ENCODE measurements around the gene LDAH.
"Not testable (repeated sequence)": the region's sequence is repeated elsewhere in the genome, so short reads cannot be mapped to it uniquely, and the experiment has no call there.

The LDAH gene

DNA sequence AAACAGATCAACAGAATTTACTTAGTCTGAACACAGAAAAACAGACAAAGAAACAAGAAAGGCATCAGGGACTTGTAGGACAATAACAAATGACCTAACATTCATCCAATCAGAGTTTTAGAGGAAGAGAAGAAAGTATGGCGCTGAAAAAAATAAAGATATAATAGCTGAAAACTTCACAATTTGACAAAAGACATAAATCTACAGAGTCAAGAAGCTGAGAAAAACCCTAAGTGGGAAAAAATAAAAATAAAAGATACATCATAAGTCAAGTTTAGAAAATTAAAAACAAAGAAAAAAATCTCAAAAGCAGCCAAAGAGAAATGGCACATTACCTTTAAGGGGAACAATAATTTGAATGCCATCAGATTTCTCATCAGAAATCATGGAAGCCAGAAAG, 7.7 kb downstream of the LDAH start:
- Mint-ChIP-seq H3K27ac (no peak overlapping the region), H3K27me3 (no peaks in the 10 kb centered on the region), H3K36me3 (ENCODE audit: low read depth) (peaks cover 50% of the 10 kb centered on the region), H3K9me3 (no peaks in the 10 kb centered on the region), H3K4me1 (ENCODE audit: low read depth) (peaks cover 36% of the 10 kb centered on the region), H3K4me3 (no peak overlapping the region)
- DNase-seq = no peak

DNA sequence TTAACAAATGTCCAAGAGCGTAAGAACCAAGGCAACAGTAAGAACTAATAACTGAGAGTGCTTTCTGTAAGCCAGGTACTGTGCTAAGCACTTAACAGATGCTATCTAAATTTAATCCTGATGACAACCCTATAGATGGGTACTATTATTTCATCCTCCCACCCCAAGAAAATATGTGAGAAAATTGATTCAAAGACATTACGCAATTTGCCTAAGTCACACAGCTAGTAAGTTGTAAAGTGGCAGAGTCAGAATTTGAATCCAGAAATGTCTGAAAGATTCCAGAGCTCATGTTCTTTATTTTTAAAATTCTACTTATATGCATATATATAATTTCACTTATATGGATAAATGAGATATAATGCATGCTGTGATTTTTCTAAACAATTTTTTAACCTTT, 10.1 kb downstream of the LDAH start:
- H3K27ac Mint-ChIP-seq = no peak overlapping the region
- peaks cover 52% of the 10 kb centered on the region for H3K36me3 Mint-ChIP-seq (ENCODE audit: low read depth)
- no peaks in the 10 kb centered on the region for H3K27me3 Mint-ChIP-seq
- H3K4me3 Mint-ChIP-seq = no peak overlapping the region
- H3K9me3 Mint-ChIP-seq = no peaks in the 10 kb centered on the region
- DNase-seq = no peak
- H3K4me1 Mint-ChIP-seq (ENCODE audit: low read depth) = peaks cover 21% of the 10 kb centered on the region

DNA sequence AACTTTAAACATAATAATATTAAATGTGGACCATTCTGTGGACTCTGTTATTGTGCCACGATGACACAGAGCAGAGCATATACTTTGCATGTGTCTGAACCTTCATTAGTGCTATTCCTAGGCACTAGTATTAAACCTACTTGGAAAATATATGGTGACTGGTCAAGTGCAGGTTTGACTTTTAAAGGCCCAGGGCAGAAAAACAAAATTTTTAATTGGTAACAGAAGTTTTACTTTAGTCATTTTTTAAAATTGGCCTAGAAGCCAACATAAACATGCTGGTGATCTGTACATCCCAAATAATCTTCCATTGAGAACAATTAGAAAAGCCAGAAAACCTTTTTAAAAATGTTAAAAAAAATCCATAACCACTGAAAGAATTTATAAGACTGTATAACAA, 16.6 kb downstream of the LDAH start:
- no peak overlapping the region for H3K27ac Mint-ChIP-seq

DNA sequence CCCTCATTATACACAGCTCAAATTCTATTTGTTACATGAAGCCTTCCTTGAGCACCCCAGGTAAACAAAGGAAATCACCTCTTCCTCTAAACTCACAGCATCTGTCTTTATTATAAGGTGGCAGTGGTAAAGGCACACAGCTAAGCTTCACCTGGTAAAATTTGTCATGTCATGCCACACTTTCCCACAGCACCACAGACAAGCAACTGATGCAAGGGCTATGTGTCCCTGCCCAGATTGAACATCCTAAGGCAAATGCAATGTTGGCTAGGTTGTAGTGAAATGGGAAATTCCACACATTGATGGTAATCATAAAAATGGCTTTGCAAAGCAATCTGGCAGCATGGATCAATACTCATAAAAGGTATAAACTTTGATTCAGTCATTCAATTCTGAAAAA, 18.9 kb downstream of the LDAH start:
- Mint-ChIP-seq H3K27me3 (no peaks in the 10 kb centered on the region), H3K36me3 (ENCODE audit: low read depth) (peaks cover 24% of the 10 kb centered on the region), H3K27ac (no peak overlapping the region), H3K9me3 (no peaks in the 10 kb centered on the region), H3K4me3 (no peak overlapping the region), H3K4me1 (ENCODE audit: low read depth) (peaks cover 9% of the 10 kb centered on the region)
- DNase-seq = no peak

More for the DNA sequence above, 16.6 kb downstream of the LDAH start:
- no peak for DNase-seq
- Mint-ChIP-seq H3K4me3 (no peak overlapping the region), H3K9me3 (no peaks in the 10 kb centered on the region), H3K36me3 (ENCODE audit: low read depth) (peaks cover 19% of the 10 kb centered on the region), H3K4me1 (ENCODE audit: low read depth) (peaks cover 14% of the 10 kb centered on the region), H3K27me3 (no peaks in the 10 kb centered on the region)

DNA sequence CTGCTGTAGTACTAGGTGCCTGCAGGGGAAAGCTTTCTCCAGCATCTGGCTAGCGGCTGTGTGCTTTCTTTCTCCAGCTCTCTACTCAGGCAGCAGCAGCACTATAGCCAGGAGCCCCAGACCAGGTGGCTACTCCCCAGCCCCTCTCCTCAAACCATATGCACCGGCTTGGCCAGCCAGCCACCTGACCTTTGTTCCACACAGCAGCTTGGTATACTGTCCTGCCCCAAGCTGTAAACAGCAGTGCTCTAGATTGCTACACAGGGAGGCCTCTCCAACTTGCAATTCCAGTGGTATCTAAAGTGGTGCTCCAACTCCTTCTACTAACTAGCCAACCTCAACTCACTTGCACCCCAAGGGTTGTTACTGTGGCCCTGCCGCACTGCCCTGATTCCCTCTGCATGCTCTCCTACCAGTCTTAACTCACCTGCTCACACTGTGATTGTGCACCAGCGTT, 19.6 kb downstream of the LDAH start:
- Mint-ChIP-seq H3K27ac (no peak overlapping the region), H3K4me3 (no peak overlapping the region)

DNA sequence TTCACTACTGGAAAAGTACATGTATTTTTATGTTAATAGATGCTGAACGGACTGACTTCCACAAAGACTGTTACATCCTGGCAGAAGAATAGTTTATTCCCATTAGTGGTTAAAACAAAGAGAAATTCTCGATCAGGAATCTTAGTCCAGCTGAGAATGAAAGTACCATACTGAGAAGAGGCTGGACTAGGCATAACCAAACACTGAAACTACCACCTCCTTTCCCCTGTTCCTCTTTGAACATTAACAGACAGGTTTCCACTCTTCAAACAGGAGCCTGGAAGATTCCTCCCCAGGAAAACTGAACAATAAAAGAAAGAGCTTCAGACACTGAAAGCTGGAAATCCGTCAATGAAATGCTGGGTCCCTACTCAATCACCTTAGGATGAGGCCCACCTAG, 25.8 kb downstream of the LDAH start:
- Mint-ChIP-seq H3K4me3 (no peak overlapping the region), H3K9me3 (peaks cover 16% of the 10 kb centered on the region), H3K27ac (no peak overlapping the region), H3K27me3 (no peaks in the 10 kb centered on the region), H3K36me3 (ENCODE audit: low read depth) (peaks cover 79% of the 10 kb centered on the region), H3K4me1 (ENCODE audit: low read depth) (peaks cover 22% of the 10 kb centered on the region)
- DNase-seq = no peak

More for the DNA sequence above, 19.6 kb downstream of the LDAH start:
- Mint-ChIP-seq H3K4me1 (ENCODE audit: low read depth) (peaks cover 9% of the 10 kb centered on the region), H3K36me3 (ENCODE audit: low read depth) (peaks cover 23% of the 10 kb centered on the region), H3K27me3 (no peaks in the 10 kb centered on the region), H3K9me3 (no peaks in the 10 kb centered on the region)
- no peak for DNase-seq

DNA sequence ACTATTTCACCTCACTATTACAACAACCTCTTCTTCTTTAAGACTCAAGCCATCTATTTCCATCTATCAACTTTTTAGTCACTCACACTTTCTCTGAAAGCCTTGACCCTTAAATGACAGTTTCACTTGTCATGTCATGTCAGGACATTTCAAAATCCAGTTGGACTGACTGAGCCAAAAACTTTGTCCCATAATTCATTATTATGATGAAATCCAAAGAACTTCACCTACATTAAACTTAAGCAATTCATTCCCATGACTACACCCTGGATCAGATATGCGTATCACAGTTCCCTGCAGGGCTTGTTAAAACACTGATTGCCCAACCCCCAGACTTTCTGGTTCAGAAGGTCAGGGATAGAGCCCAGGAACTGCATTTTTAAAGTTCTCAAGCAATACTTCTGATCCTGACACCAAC, 26.5 kb downstream of the LDAH start:
- Mint-ChIP-seq H3K27me3 (no peaks in the 10 kb centered on the region), H3K4me3 (no peak overlapping the region), H3K36me3 (ENCODE audit: low read depth) (peaks cover 82% of the 10 kb centered on the region), H3K27ac (no peak overlapping the region), H3K4me1 (ENCODE audit: low read depth) (peaks cover 22% of the 10 kb centered on the region), H3K9me3 (peaks cover 16% of the 10 kb centered on the region)
- no peak for DNase-seq

DNA sequence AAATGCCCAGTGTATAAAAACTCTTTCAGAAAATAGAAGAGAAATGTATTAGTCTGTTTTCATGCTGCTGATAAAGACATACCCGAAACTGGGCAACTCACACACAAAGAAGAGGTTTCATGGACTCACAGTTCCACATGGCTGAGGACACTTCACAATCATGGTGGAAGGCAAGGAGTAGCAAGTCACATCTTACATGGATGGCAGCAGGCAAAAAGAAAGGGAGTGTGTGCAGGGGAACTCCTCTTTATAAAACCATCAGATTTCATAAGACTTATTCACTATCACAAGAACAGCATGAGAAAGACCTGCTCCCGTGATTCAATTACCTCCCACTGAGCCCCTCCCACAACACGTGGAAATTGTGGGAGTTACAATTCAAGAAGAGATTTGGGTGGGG, 29.0 kb downstream of the LDAH start:
- not testable (repeated sequence) for H3K27ac Mint-ChIP-seq, H3K27me3 Mint-ChIP-seq, H3K4me3 Mint-ChIP-seq, DNase-seq
- Mint-ChIP-seq H3K36me3 (ENCODE audit: low read depth) (peaks cover 88% of the 10 kb centered on the region), H3K9me3 (peaks cover 16% of the 10 kb centered on the region), H3K4me1 (ENCODE audit: low read depth) (peaks cover 22% of the 10 kb centered on the region)

DNA sequence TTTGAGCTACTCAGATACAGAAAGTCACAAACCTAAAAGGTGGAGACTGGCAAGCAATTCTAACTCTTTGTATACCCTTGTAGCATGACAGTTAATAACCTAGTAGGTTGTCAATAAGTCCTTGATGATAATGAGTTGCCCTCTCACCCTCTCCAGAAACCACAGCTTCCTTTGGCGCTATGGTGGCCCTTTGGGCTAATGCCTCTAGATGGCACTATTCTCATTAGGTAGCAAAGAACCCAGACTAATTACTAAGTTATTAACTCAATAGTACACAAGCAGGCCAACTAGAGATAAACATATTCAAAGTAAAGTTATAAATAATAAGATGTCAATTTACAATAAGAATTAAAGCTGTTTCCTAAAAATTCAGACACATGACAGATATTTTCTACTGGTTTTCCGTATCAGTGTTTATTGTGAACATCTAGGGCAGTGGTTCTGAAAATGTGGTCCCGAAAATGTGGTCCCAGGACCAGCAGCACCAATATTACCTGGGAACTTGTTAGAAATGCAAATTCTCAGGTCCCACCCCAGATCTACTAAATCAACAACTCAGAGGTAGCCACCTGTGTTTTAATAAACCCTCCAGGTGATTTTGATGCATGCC, 41.1 kb downstream of the LDAH start:
- Mint-ChIP-seq H3K27me3 (no peaks in the 10 kb centered on the region), H3K4me3 (no peak overlapping the region), H3K27ac (no peak overlapping the region), H3K9me3 (no peaks in the 10 kb centered on the region), H3K4me1 (ENCODE audit: low read depth) (no peaks in the 10 kb centered on the region), H3K36me3 (ENCODE audit: low read depth) (peaks cover 47% of the 10 kb centered on the region)
- DNase-seq = no peak

DNA sequence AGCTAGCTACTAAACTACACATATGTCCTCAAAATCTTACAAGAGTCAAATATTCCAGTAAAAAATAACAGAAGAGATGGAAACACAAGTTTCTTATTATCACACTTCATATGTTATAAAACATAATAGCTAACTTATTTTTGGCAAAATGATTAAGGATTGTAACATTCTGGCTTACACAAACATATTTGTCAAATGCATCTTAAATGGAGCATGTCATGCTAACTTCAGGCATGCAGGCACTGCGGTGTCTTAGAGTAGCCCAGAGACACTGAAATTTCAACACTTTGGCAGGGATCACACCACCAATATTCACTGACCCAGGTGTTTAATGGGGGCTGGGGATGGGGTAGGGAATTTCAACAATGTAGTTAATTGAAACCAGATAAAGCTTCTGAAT, 51.6 kb downstream of the LDAH start:
- H3K27me3 Mint-ChIP-seq = no peaks in the 10 kb centered on the region
- peaks cover 84% of the 10 kb centered on the region for H3K36me3 Mint-ChIP-seq (ENCODE audit: low read depth)
- peaks cover under 1% of the 10 kb centered on the region for H3K4me1 Mint-ChIP-seq (ENCODE audit: low read depth)
- no peak overlapping the region for H3K27ac Mint-ChIP-seq
- H3K4me3 Mint-ChIP-seq = no peak overlapping the region
- no peaks in the 10 kb centered on the region for H3K9me3 Mint-ChIP-seq
- DNase-seq = no peak

DNA sequence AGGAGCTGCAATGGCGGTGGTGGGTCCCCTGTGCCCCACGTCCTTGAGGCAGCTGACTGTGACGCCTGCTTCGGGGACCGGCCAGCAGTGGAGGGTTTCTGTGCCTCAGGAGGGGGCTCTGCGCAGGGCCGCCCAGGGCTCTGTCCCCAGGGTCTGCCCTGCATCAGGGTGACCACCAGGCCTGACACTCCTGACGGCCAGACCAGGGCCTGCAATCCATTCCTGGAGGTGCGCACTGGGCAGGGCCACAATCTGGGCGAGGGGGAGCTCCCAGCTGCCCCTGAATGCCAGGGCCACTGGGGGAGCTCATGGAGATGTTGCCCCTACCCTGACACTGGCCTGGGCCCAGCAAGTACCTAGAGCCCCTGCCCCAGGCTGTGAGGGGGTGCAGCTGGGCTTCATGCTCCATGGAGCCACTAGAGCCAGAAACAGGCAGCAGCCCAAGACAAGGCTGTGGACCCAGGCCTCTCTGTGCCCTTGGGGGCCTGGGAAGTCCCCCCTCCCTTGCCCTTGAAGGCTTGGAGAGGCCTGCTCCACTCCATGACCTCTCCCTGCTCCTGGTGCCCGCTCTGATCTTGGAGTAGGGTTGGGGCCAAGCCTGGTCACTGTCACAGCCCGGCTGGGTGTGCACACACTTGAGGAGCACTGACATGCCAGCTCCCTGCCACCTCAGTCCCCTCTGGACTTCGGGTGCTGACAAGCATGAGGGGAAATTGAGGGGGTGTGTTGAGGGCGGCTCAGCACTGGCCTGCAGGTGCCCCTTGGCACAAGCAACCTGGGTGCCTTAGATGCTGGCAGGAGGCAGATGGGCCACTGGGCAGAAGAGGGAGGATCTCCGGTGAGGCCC, 55.9 kb downstream of the LDAH start:
- H3K27me3 Mint-ChIP-seq = no peaks in the 10 kb centered on the region

DNA sequence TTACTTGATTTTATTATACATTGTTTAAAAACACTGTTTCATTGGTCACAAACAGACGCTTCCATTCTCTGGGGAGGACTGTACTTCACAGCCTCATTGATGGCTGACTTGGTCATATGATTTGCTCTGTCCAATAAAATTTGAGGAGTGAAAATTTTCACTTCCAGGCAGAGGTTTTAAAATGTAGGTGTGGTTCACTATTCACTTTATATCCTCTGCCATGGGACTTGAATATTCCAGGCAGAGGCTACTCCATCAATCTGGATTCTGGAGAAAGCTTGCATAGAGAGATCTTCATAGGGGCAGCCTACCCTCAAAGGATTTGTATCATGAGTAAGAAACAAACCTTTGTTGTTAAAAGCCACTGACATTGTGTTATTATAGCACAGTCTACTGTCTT, 56.7 kb downstream of the LDAH start:
- H3K27ac Mint-ChIP-seq = no peak overlapping the region
- no peak overlapping the region for H3K4me3 Mint-ChIP-seq
- peaks cover 11% of the 10 kb centered on the region for H3K4me1 Mint-ChIP-seq (ENCODE audit: low read depth)
- no peak for DNase-seq
- H3K9me3 Mint-ChIP-seq = no peaks in the 10 kb centered on the region
- H3K36me3 Mint-ChIP-seq (ENCODE audit: low read depth) = peaks cover 82% of the 10 kb centered on the region
- H3K27me3 Mint-ChIP-seq = no peaks in the 10 kb centered on the region

More for the DNA sequence above, 55.9 kb downstream of the LDAH start:
- no peak for DNase-seq
- Mint-ChIP-seq H3K9me3 (no peaks in the 10 kb centered on the region), H3K4me3 (no peak overlapping the region), H3K36me3 (ENCODE audit: low read depth) (peaks cover 83% of the 10 kb centered on the region), H3K27ac (no peak overlapping the region), H3K4me1 (ENCODE audit: low read depth) (peaks cover 11% of the 10 kb centered on the region)

DNA sequence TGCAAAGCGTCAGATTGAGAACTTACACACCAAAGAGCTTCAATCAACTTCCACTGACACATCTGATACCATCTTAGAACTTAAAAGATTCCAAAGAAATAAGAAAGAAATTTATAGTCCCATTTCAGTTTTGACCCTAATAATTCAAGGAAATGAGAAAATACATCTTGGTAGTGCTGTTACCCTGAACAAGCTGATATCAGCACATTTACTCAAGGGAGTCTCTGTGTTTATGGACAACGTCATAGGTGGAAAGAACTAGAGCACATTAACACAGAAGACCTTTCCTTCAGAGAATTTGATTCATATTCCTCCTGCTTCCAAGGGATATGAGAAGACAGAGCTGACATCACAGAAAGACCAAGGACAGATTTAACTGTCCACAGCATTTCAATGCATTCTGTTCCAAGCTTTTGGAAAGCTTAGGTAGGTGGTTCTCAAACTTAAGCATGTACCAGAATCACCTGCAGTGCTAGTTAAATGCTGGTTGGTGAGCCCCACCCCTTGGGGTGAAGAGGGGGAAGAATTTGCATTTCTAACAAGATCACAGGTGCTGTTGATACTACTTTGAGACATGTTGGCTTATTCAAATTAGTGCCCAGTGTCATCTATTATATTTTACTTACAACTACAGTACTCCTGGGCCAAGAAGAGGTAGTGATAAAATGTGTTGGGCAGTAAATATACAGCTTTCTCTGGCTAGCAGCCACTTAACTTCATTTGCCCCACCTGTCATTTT, 59.8 kb downstream of the LDAH start:
- Mint-ChIP-seq H3K27me3 (no peaks in the 10 kb centered on the region), H3K27ac (no peak overlapping the region), H3K4me1 (ENCODE audit: low read depth) (peaks cover 22% of the 10 kb centered on the region), H3K9me3 (no peaks in the 10 kb centered on the region), H3K4me3 (no peak overlapping the region), H3K36me3 (ENCODE audit: low read depth) (peaks cover 79% of the 10 kb centered on the region)
- no peak for DNase-seq

DNA sequence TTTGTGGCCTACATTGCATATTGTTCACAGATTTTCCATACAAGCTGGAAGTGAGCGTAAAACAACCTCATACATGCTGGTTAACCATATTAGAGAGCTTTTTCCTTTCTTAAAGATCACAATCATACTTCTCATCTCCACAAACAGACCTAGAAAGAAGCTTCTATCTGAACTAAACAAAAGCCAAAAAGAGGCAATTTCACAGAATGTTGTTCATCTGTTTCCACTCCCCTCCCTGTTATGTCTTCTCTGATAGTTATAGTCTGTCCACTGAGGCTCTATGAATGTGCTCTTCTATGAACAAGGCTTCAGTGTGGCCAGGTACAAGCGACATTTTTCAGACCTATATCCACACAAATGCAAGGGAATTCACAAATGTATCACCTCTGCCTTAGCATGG, 63.4 kb downstream of the LDAH start:
- Mint-ChIP-seq H3K36me3 (ENCODE audit: low read depth) (peaks cover 82% of the 10 kb centered on the region), H3K27me3 (no peaks in the 10 kb centered on the region), H3K4me1 (ENCODE audit: low read depth) (peaks cover 19% of the 10 kb centered on the region), H3K9me3 (no peaks in the 10 kb centered on the region), H3K27ac (peak overlapping the region; percentile 52), H3K4me3 (no peak overlapping the region)
- DNase-seq = no peak

DNA sequence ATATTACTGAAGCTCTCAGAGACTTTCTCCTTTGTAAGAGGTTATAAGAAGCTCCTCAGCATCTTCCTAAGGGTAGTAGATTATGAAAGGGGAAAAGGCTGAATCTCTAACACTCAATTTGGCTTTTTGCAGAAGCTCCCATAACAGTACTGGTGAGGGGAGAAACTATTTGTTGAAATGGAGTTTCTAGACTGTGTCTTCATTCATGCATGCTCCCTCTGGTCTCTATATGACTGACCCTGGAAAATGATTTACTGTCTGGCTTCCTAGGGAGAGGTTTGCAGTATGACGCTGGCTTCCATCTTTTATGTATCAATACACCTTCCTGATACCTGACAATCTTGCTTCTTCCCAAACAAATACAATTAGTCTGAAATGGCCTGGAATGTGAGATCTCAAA, 63.9 kb downstream of the LDAH start:
- Mint-ChIP-seq H3K4me1 (ENCODE audit: low read depth) (peaks cover 14% of the 10 kb centered on the region), H3K36me3 (ENCODE audit: low read depth) (peaks cover 77% of the 10 kb centered on the region), H3K9me3 (no peaks in the 10 kb centered on the region), H3K27me3 (no peaks in the 10 kb centered on the region), H3K27ac (peak overlapping the region; percentile 52), H3K4me3 (no peak overlapping the region)
- DNase-seq = no peak

All from activated T-cell treated with anti-CD3 and anti-CD28 coated beads, Interleukin-2, amount 50 U/mL, for 24 hours (primary cell).